GM21447 (cell line): ENCODE results near the gene BRD1.
"Not testable (repeated sequence)": the region's sequence is repeated elsewhere in the genome, so short reads cannot be mapped to it uniquely, and the experiment has no call there.

Experiments used
- ATAC-seq: cut with Tn5 transposase; IDR thresholded peaks from one replicate; pipeline ENCODE4 v1.9.1; 2021; ENCODE audit not compliant: unreplicated experiment

The BRD1 gene

GRCh38 chr22:49853981-49854831 is 26.5 kb upstream of the BRD1 start:
- ATAC-seq, result peak; percentile 16

GRCh38 chr22:49852898-49853894 is 25.5 kb upstream of the BRD1 start, which contains the start of gene ZBED4:
Gene ZBED4 (plus strand): TSS chr22:49853844. CDS start chr22:49883663, 29,819 bp downstream.
- peak; percentile 65 for ATAC-seq

GRCh38 chr22:49852568-49852897 is 24.9 kb upstream of the BRD1 start:
- not testable (repeated sequence) for ATAC-seq

GRCh38 chr22:49850959-49851802 is 23.5 kb upstream of the BRD1 start:
- no peak for ATAC-seq

GRCh38 chr22:49850021-49850911 is 22.6 kb upstream of the BRD1 start:
- ATAC-seq, result no peak

GRCh38 chr22:49849161-49850020 is 21.7 kb upstream of the BRD1 start:
- ATAC-seq, result no peak

- no peak for ATAC-seq
These were observed 21.1 kb upstream of the BRD1 start for GRCh38 chr22:49848690-49849160.

GRCh38 chr22:49847751-49848689 is 20.3 kb upstream of the BRD1 start:
- ATAC-seq, result no peak

- no peak for ATAC-seq
These were observed 18.2 kb upstream of the BRD1 start for GRCh38 chr22:49845666-49846459.

- no peak for ATAC-seq
These were observed 17.6 kb upstream of the BRD1 start for GRCh38 chr22:49845241-49845640.

- no peak for ATAC-seq
These were observed 11.4 kb upstream of the BRD1 start for GRCh38 chr22:49838771-49839717.

GRCh38 chr22:49833340-49834007 is 5.8 kb upstream of the BRD1 start:
- no peak for ATAC-seq

GRCh38 chr22:49829044-49829853 is 1.6 kb upstream of the BRD1 start:
- no peak for ATAC-seq

- no peak for ATAC-seq
These were observed 909 bp upstream of the BRD1 start for GRCh38 chr22:49828599-49828965.
